Cardiac muscle cell (in vitro differentiated cells and primary cell): ENCODE data around the gene MSANTD2. TPM values are rescaled to one million over a fixed set of nuclear protein-coding genes. Genes with fewer than 3 reads are reported as not detected.

Experiments
- DNase-seq, 2 donors: peaks; one replicate each; pipeline versions ENCODE4 v3.0.0 to v3.0.0-alpha.2; 2010 to 2017; ENCODE audit warnings: low read depth in 1 of 2, low spot score in 1 of 2
- H3K27ac ChIP-seq: fragments of 200-600 bp; sonication (generic); 2 replicates; pipeline ENCODE4 v1.5.1; 2016
- H3K27me3 ChIP-seq: fragments of 200-600 bp; sonication (generic); 2 replicates; pipeline ENCODE4 v1.6.0; 2016; ENCODE audit warnings: control low read depth
- H3K36me3 ChIP-seq: fragments of 200-600 bp; sonication (generic); 2 replicates; pipeline ENCODE4 v1.5.1; 2016; ENCODE audit warnings: control low read depth
- H3K4me1 ChIP-seq: fragments of 200-600 bp; sonication (generic); 2 replicates; pipeline ENCODE4 v1.8.1; 2017; ENCODE audit warnings: low read depth, mild to moderate bottlenecking, mixed run types
- H3K4me3 ChIP-seq: fragments of 200-600 bp; sonication (generic); 2 replicates; pipeline ENCODE4 v1.5.1; 2016; ENCODE audit warnings: mild to moderate bottlenecking
- H3K9me3 ChIP-seq: fragments of 200-600 bp; sonication (generic); 2 replicates; pipeline ENCODE4 v1.5.1; 2017; ENCODE audit warnings: low read depth, mild to moderate bottlenecking, control low read depth
- CTCF ChIP-seq: IDR thresholded peaks from 2 replicates; pipeline ENCODE4 v1.5.1; 2012; ENCODE audit warnings: low read depth, mild to moderate bottlenecking, low read length
- polyA plus RNA-seq: library from polyadenylated mRNA; unstranded; fragments of >200 nt; fragmentation: Nextera tagmentation; extraction: Ambion mirVana; gene quantifications from 2 replicates; pipeline ENCODE4 v1.2.1, GENCODE V29; 2016
- total RNA-seq: library from RNA; depleted of rRNA; stranded (reverse); fragments of >200 nt; gene quantifications from 2 replicates; pipeline ENCODE4 v1.2.3, GENCODE V29; 2016

The MSANTD2 gene
- total and polyA plus RNA-seq, 2 experiments from 2014 or later, result 7.8 to 18.0 TPM

DNA sequence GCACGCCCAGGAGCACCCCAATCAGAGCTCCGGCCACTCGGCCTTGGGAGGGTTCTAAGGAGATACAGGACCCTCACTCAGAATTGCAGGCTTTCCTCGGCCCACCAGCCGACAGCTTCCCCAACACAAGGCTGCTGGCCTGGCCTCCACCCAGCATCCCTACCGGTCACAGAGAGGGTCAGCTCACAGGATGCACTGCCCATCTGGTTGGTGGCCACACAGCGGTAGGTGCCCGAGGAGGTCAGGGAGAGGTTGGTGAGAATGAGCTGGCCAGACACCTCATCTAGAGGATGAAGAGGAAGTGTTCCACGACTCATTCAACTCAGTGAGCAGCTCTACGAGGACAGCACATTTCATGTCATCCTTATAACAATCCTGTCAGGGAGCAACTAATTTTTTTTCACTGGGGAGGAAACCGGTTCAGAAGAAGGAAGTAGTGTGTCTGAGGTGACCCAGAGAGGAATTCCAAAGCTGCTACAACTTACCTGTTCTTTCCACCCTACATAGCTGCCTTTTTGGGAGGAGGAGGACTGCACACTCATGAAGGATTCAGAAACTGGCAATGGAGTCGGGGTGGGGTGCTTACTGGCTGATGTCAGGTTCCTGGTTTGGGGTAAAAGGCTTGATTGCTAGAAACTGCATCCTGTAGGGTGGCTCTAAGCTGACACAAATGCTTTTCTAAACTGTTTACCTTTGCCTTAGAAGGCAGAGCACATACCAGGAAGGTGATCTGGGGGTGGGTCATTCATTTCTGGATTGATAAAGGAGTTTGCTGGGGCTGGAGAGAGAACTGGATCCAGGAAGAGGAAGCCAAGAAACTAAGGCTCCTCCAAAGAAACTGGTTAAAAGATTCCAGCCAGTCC lies 51.5 kb downstream of the MSANTD2 start:
- Histone ChIP-seq H3K4me1 (peaks cover 10% of the 10 kb centered on the region), H3K27ac (no peak overlapping the region), H3K4me3 (no peak overlapping the region), H3K27me3 (peaks cover 100% of the 10 kb centered on the region), H3K36me3 (no peaks in the 10 kb centered on the region), H3K9me3 (no peaks in the 10 kb centered on the region)
- DNase-seq, result no peak
- TF ChIP-seq CTCF, result no peak

DNA sequence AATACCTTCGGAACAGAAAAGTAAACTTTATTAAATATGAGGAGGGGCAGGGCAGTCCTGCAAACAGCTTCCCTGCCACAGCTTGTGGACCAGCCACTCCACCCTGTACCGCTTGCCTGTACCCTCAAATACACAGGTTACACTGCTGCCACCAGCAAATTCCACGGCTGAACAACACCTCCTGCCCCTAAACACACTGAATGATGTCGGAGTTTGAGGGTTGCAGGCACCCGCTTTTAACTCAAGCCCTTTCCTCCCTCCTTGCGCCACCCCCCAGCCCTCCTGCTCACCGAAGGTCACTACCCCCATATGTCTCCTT lies 52.1 kb downstream of the MSANTD2 start:
- Histone ChIP-seq H3K27ac (no peak overlapping the region), H3K27me3 (peaks cover 100% of the 10 kb centered on the region), H3K9me3 (no peaks in the 10 kb centered on the region), H3K36me3 (no peaks in the 10 kb centered on the region), H3K4me3 (no peak overlapping the region), H3K4me1 (peaks cover 10% of the 10 kb centered on the region)
- no peak for TF ChIP-seq CTCF
- DNase-seq, result no peak

- no peak for TF ChIP-seq CTCF
- DNase-seq, result no peak
- Histone ChIP-seq H3K36me3 (no peaks in the 10 kb centered on the region), H3K4me3 (no peak overlapping the region), H3K27ac (no peak overlapping the region), H3K4me1 (peaks cover 10% of the 10 kb centered on the region), H3K27me3 (peaks cover 100% of the 10 kb centered on the region), H3K9me3 (no peaks in the 10 kb centered on the region)
Measured at GRCh38 chr11:124747406-124748099, 52.7 kb downstream of the MSANTD2 start.

DNA sequence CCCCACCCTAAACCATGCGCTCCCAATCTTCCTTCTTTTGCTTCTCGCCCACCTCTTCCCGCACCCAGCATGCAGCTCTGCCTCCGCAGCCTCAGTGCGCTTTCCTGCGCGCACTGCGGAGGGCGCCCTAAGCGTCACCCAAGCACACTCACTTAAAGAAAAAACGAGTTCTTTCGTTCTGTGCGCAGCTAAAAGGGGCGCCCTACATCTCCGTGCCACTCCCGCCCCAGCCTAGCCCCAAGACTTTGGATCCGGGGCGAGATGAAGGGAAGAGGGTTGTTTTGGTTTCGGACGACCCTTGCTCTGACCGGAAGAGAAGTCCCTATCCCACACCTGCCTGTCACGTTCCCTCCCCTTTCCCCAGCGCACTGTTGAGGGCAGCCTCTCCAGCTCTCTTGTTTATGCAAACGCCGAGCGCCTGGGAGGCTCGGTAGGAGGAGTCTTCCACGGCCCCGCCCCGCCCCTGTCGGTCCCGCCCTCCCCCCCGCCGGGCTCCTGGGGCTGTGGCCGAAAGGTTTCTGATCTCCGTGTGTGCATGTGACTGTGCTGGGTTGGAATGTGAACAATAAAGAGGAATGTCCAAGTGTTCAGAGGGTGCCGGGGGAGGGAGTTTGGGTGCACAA lies 53.5 kb downstream of the MSANTD2 start:
- peak overlapping the region; percentile 33 for H3K4me3 ChIP-seq
- H3K4me1 ChIP-seq, result peaks cover 10% of the 10 kb centered on the region
- H3K9me3 ChIP-seq, result no peaks in the 10 kb centered on the region
- TF ChIP-seq CTCF, result peak; percentile 55
- DNase-seq, result peak; percentile 79 to 81
- H3K36me3 ChIP-seq, result no peaks in the 10 kb centered on the region
- peaks cover 100% of the 10 kb centered on the region for H3K27me3 ChIP-seq
- H3K27ac ChIP-seq, result no peak overlapping the region

GRCh38 chr11:124745835-124746620 lies 54.2 kb downstream of the MSANTD2 start:
- H3K4me3 ChIP-seq, result peak overlapping the region; percentile 33
- peak; percentile 36 for TF ChIP-seq CTCF
- no peak overlapping the region for H3K27ac ChIP-seq
- H3K27me3 ChIP-seq, result peaks cover 100% of the 10 kb centered on the region
- H3K4me1 ChIP-seq, result peaks cover 10% of the 10 kb centered on the region
- H3K9me3 ChIP-seq, result no peaks in the 10 kb centered on the region
- no peaks in the 10 kb centered on the region for H3K36me3 ChIP-seq
- DNase-seq, result no peak
